HK-2 (cell line): ENCODE results near the gene MEN1.
A peak's percentile ranks its signal among the peaks of the same experiment; 100 is the strongest.
"Not testable (repeated sequence)": the region's sequence is repeated elsewhere in the genome, so short reads cannot be mapped to it uniquely, and the experiment has no call there.

ENCODE experiments used
- DNase-seq: peaks from one replicate; pipeline ENCODE4 v3.0.0-alpha.2; 2018; ENCODE audit not compliant: unreplicated experiment

The MEN1 gene

DNA sequence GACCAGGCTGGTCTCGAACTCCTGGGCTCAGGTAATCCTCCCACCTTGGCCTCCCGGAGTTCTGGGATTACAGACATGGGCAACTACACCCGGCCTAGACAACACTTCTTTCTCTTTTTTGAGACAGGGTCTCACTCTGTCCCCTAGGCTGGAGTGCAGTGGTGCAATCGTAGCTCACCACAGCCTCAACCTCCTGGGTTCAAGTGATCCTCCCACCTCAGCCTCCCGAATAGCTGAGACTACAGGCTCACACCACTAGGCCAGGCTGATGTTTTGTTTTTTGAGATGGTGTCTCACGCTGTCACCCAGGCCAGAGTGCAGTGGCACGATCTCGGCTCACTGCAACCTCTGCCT is 35.4 kb upstream of the MEN1 start:
- DNase-seq = not testable (repeated sequence)

DNA sequence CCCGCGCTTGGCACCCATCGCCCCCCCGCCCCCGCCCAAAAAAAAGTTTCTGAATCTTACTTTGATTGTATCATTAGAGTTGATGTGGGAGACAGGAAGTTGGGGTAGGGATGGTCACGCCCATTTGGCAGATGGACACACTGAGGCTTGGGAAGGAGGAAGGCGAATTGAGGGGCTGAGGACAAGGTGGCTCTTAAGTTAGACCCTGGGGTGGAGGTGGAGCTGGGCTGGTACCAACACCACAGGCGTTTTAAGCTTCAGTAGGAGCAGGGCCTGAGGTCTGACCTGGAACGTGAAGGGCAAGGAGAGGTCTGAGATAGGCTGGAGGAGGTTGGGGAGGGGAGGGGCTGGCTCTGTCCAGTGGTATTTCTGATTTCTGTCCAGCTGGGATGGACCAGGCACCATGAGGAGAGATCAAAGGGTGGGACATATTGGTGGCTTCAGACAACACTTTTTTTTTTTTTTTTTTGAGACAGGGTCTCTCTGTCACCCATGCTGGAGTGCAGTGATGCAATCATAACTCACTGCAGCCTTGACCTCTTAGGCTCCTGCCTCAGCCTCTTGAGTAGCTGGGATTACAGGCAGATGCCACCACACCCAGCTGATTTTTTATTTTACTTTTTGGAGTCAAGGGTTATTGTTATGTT is 34.9 kb upstream of the MEN1 start:
- no peak for DNase-seq

DNA sequence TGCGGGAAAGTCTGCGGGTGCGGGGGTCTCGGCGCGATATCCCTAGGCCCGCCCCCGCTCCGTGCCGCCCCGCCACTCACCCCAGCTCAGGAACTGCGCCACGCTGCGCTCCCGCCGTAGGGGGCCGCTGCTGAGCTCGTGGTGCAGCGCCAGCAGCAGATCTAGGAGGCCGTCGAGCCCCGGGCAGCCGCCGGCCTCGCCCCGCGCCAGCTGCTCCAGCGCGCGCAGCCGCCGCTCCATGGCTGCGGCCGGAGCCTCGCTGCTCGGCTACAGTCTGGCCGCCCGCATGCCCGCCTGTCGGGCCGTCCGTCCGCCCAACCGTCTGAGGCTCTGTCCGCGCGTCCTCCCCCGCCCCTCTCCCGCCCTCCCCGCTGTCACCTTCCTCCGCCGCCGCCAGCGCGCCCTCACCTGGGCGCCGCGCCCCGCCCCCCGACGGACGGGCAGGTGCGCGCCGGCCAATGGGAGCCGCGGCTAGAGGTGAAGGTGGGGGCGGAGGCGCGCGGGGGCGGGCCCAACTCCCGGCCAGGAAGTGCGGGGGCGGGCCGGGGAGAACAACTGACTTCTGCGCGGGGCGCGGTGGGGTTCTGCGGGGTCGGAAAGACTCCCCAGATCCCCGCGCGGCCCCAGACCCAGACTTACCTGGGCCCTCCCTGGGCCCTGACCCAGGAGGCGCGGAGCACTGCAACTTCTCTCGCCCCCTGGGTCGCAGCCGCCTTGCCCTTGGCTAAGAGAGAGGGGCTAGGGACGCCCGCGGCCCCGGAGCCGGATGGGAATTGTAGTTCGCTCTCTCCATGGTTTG is 34.2 kb upstream of the MEN1 start, which contains the start of gene CDC42BPG:
CDC42BPG (minus strand) TSS at position 324 of the 799 bp plus-strand sequence; CDS start at position 240, 84 bp downstream.
- DNase-seq = no peak

DNA sequence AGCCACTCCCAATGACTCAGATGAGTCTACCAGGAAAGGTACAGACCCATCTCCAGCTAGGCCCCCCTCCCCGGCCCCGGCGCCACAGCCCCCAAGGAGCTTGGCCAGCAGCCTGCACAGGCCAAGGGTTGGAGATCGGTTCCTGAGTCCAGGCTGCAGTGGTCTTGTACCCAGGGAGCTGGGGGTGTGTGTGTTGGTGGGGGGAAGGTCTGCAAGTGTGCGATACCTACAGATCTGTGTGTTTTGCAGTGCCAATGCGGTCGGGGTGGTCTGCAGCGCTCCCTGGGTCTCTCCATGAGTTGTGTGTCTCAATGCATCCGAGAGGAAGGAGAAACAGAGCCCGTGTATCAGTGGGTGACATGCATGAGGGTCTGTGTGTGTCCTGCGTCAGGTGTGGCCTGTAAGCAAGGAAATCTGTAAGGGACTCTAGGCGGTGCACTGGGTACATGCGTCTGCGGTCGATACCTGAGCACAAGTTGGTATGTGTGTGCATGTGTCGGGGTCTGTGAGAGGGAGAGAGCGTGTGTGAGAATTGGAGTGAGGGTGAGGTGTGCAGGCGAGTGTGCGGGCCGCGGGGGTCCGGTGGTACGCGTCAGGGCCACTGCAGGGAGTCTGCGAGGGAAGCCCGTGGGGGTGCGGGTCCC is 33.5 kb upstream of the MEN1 start:
- DNase-seq = no peak

DNA sequence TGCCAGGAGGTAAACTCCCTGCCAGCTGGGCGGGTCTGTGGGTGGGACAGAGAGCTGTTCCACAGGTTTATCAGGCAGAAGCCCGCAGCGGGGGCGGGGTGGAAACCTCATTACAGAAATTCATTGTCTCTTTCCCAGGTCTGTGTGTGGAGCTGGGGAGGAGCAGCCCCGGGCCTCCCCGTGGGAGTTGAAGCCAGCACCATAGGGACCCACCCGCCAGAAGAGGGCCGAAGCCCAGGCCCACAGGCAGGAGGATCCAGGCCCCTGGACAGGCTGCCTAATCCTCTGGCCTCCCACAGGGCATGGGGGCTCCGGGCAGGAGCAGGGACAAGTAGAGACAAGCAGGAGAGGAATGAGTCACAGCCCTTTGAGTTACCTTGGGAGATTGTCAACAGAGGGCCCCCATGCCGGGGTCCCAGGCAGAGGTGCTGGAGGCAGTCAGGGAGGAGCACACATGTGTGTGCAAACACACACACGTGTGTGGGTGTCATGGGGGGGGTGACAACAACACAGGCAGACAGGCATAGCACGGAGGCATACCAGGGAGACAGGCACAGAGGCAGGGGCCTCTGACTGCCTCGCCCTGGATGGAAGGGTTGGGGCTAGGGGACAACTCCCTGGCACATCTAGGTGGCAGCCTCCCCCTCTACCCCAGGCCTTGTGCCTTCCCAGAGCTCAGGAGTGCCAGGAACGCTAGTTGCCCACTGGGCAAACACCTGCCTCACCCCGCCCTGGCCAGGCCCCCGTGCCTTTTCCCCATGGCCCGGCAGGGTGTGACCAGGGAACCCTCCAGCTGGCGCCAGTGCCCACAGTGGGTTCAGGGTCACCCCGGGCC is 32.7 kb upstream of the MEN1 start:
- DNase-seq = no peak

DNA sequence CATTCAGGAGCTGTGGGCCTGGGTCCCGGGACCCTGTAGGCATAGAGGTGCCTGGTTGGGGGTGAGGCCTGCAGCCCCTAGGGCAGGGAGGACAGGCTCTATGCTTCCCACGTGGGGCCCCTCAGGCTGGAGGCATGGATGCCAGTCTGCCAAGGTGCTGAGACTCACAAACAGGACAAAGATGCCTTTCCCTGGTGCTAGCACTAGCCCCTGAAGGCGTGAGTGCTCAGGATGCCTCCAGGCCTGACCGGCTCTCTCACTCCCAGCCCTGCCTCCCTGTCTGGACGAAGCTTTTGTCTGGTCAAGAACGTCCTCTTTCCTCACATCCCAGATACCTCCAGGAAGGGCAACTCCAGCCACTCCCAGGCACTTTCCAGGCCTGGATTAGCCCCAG is 32.0 kb upstream of the MEN1 start:
- no peak for DNase-seq

DNA sequence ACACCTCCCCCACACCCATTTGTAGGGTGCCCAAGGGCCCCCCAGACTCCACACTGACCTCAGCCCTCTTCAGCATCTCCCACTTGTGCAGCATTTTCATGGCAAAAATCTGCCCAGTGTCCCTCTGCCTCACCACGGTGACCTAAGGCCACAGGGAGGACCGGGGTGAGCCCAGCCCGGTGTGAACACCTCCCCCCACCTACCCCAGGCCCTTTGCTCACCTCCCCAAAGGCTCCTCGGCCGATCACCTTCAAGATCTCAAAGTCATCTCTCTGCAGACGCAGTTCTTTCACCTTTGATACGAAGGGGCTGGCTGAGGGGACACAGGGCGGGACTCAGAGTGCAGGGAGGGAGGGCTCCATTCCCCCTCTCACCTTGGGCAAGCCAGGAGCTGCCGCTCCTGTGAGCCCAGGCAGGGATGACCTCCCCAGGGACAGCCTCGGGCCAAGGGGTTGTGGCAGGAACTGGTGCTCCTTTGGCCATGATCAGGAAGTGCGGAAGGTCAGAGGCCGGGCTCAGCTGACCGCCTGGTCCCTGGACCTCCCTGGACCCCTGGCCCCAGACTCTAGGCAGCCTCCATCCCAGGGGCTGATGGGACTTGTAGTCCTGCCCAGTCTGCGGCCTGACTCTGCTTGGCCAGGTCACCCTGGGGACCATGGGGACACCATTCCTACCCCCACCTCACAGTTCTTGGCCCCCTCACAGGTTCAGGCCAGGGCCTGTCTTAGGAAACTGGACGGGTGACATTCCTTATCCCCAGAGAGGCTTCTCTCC is 31.4 kb upstream of the MEN1 start:
- no peak for DNase-seq

DNA sequence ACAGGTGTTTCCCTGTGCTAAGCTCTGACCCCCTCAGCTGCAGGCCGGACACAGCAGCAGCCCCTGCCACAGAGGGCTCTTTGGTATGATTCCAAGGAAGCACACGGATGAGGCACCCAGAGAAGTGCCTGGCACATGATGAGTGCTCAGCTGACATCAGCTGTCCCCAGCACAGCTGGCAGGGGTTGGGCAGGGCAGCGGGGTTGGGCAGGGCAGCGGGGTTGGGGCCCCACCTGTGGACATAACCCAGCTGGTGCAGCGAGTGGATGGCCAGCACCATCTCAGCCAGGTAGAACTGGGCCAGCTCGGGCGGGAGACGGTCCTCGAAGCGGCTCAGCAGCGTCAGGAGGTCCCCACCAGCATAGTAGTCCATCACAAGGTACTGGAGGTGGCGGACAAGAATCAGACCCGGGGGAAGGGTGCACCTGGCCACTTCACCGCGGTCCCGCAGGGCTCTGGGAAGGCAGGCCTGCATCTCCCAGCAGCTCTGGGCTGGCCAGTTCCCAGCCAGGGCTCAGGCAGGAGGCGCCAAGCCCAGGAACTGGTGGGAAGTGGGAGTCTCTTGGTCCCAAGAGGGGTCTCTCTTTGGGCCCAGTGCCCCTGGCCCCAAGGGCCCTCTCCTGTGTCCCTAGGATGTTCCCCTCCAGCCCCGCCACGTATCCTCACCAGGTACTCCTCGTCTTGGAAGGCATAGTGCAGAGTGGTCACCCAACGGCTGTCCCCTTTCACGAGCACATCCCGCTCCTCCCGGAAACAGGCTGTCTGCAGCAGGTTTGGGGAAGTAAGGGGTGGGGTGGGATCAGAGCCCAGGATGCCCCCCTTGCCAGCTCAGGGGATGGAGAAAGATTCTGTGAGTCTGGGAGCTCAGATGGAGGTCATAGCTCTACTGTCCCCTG is 29.8 kb upstream of the MEN1 start:
- DNase-seq = no peak

DNA sequence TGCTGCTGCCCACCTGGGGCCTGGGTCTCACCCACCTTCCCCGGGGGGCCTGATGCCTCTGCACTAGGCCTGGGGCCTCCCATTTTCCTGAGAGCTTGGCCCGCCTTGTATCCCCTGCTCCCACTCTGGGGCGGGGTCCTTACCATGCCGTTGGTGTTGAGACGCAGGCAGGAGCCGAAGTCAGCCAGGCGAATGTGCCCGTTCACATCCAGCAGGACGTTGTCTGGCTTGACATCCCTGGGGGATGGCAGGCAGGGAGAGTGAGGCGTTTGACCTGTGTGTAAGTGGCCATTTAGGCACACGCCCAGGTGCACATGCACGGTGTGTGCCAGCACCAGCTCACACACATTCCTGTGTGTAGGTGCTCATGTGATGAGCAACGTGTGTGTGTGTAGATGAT is 29.0 kb upstream of the MEN1 start:
- no peak for DNase-seq

DNA sequence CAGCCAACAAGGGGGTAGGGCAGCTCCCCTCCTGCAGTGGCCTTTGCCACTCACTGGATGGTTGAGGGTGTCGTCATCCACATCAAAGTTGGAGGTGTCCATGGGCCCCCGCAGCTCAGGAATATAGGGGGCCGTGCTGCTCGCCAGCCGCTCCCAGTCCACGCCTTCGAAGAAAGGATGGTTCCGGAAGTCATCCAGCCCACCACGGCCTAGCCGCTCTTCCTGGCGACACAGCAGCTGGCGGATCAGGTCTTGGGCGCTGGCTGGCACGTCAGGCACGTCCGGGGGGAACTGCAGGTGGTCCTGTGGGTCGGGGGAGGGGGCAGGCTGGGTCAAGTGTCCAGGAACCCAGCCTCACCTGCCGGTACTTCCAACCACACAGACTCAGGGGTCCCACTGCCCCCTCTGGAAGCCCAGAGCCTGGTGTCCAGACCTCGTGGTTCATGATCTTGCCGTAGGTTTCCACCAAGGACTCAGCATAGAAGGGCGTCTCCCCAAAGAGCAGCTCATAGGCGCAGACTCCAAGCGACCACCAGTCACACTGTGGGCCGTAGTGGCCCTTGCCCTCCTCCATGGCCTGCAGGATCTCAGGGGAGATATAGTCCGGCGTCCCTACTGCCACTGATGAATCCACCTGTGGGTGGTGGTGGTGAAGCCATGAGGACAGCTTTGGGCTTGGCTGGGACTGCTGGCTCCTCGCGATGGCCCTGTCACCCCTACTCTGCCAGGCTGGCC is 28.4 kb upstream of the MEN1 start:
- no peak for DNase-seq

DNA sequence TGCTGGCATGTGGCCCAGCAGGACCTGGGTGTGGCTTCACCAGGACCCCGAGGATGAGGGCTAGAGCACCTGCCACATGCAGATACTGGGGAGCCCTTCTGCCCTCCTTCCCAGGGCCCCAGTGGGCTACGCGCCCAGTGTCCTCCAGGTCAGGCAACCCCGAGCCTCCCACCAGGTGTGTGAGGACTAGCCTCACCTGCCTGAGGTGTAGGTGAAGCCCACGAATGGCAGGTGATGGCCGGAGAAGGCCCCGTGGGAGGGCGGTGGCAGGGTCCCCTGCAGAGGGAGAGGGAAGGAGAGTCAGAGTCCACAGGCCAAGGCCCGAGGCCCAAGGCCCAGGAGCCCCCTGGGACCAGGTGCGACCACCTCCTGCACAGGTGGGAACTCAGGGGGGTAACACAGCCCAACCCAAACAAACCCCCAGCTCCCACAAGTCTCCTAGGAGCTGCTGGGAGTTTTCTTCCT is 27.6 kb upstream of the MEN1 start:
- no peak for DNase-seq

DNA sequence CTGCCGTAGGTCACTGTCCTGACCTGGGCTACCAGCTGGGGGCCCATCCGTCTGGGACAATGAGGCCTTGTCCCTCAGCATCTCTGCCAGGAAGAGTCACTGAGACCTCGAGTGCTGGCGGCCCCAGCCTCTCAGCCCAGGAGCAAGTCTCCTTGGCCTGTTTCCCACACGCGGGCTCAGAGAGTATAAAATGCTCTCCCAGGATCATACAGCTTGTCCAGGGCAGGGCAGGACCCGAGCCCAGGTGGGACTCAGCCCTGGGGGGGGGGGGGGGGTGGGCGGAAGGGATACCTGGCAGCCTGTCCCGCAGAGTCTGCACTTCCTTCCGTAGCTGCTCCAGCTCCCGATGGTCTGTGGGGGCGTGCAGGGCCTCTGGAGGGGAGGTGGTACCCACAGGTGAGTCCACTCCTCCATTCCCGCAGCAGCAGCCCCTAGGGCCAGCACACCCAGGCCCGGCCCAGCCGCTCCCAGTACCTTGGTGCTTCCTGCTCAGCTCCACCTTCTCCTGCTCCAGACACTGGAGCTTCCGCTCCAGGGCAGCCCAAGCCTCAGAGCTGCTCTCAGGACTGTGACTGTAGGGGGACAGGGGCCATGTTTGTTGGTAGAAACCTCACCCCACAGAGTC is 26.2 kb upstream of the MEN1 start:
- no peak for DNase-seq

DNA sequence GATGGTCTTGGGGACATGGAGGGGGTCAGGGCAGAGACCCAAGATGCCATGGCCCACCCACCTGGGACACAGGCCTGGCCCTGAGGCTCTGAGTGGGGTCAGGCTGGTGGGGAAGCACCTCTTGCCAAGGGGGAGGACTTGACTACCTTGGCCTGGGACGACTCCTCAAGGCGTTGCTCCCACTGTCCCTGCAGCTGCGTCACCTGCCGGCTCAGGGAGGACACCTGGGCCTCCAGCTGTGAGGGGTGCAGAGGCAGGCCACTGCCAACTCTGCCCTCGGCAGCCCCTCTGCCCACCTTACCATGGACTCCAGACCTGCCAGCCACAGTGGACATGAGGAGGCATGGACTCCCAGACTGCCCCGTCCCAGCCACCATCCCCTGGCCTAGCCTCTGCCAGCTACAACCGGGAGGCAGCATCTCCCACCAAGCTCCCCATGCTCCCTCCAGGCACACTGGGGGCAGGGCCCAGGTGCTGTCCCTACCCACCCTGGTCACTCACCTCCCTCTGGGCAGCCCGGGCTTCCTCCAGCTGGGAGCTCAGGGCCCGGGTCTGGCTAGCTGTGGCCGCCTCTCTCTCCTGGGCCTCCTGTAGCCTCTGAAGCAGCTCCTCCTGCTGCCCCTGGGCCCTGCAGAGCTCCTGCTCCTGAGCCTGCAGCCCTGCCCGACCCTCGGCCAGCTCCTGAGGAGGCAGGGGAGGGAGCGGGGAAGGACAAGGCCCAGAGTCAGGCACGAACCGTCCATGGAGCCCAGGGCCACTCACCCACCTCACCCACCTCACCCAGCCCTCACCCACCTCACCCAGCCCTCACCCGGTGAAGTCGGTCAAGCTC is 25.5 kb upstream of the MEN1 start:
- no peak for DNase-seq

DNA sequence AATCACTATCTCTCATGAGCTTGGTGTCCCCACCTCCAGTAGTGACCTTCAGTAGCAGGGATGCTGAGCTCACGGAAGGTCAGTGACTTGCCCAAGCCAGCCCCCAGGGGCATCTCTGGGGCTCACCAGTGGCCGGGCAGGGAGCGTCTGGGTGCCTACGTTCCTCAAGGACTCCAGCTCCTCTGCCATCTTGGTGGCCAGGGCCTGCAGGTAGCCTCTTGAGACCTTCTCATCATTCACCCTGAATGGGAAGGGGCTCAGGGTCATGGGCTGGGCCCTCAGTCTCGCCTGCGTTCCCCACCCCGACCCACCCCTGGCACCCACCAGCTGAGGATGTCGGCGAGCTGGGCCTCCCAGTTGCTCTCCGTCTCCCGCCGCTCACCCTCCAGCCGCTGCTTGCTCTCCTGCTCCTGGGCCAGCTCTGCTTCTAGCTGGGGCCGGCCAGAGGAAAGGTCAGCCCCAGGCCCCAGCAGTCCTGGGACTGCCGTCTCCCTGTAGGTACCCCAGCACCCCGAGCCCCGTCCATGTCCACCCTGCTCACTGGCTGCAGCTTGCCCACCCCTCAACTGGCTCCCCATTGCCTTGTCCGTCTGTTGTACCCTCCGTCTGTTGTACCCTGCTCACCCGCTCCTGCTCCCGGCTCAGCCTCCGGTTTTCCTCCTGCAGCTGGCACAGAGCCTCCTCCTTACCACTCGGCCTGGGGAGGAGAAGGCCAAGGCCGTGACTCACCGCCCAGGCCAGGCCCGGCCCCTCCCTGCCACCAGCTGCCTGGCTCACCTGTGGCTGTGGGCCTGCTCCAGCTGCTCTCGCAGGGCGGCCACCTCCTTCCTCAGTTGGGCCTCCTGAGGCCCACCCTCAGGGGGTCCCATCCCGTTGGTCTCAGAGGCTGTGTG is 24.6 kb upstream of the MEN1 start:
- DNase-seq = peak; percentile 70

DNA sequence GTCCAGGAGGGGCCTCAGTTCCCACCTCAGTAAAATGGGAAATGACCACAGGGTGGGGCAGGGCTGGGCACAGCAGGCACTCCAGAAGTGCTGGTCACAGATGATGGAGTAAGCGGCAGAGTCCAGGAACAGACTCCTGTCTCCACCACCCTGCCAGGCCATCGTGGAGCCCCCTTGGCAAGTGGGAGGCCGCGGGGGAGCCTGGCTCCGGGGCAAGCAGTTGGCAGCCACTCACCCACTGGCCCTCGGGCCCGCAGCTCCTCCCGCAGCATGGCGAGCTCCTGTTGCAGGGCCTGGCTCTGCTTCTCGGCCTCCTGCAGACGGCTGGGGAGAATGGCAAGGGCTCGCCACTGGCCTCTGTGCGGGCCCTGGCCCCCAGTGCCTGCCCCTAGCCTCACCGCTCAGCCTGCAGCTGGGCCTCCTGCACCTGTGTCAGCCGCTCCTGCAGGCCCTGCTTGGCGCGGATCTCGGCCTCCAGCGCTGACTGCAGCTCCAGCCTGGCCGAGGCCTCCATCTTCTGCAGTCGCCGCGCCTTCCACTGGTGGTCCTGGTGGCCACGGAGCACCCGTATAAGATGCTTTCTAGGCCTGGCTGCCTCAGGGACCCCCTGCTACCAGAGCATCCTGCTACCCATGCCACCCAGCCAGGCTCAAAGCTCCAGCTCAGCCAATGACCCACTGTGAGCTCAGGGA is 23.8 kb upstream of the MEN1 start:
- DNase-seq = no peak

DNA sequence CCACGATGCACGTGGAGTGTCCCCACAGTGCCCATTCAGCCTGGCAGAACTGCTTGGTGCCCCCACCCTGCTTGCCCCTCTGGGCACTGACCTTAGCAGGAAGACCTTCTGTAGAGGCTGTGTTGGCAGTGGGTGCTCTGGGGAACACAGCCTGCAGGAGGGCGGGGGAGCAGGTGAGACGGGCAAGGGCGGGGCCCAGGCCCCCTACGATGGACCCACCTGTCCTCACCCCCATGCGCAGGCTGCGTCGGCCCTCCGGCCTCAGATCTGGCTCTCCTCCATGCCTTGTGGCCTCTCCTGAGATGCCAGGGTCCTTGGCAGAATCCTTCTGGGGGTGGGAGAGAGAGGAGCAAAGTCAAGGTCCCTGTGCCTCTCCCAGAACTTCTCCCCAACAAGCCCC is 23.2 kb upstream of the MEN1 start:
- DNase-seq = no peak

DNA sequence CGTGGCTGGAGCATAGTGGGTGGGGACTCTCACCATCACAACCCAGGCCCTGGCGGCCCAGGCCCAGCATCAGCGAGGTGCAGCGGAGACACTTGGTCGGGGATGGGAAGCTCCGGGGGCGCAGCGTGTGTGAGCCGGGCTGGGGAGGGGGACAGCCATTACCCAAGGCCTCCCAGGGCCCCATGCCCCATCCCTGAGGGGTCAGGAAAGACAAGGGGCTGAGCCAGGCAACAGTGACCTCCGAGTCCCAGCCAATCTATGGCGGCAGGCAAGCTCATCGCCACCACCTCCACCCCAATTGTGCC is 22.8 kb upstream of the MEN1 start:
- no peak for DNase-seq
